NCI-H1105 (cell line): Measurements from ENCODE around the gene THADA.

Experiments
- DNase-seq: peaks from one replicate; lab custom pipeline; 2025; lab: John Stamatoyannopoulos, UW

The THADA gene

DNA sequence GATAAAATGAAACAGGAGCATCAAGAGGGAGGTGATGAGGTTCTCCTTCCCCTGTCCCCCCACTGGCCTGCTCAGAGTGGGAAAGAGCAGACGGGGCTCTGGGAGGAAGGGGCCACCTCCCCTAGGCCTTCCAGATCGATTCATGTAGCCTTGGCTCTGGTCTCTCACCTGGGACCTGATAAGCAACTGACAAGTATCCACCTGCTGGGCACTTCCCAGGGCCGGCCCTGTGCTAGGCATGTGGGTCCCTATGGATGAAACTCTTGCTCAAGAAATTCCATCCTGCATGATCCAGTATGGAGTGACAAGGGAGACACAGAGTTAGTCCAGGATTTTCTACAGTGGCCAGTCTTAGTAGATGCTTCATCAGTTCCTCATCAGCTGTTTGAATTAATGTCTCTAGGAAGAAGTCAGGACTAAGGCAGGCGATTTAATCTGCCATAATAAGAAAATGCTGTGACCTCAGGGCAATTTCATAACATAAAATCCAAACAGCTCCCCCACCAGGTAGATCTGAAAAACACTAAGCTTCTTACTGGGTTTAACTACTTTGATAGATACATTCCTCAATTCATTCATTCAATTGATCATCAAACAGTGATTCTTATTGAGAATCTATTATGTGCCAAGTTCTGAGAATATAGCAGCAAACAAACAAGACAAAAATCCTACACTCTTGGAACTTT lies 324.8 kb downstream of the THADA start:
- DNase-seq, result no peak

DNA sequence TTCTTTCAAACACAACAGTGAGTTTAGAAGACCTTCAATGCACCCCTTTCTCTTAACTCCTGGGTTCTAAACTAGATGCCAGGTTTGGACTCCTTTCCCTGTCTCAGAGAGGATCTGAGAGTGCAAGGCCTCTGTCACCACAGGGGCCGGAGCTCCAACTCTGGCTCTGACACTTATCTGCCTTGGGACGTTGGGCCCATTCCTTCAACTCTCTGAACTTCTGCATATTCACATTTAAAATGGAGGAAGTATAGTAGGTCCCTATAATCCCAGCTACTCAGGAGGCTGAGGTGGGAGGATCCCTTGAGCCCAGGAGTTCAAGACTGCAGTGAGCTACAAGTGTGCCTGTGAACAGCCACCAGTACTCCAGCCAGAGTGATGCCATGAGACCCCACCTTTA lies 325.4 kb downstream of the THADA start:
- DNase-seq, result no peak

DNA sequence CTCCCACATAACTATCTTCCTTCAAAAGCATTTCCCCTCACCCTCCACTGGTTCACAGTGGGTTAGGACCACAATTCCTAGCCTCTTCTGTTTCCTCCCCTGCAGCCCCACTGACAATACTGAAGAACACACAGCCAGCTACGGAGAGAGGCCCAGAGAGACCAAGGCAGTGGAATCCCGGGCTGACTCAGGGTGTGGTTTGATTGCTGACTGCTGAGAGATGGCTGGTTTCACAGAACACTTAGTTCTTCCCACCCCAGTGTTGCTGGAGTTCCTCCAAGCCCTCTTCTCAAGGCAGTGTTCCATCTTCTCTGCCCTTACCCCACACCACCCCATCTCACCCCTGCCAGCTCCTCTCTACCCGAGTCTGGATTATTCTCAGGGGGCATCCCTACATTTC lies 326.1 kb downstream of the THADA start:
- no peak for DNase-seq

DNA sequence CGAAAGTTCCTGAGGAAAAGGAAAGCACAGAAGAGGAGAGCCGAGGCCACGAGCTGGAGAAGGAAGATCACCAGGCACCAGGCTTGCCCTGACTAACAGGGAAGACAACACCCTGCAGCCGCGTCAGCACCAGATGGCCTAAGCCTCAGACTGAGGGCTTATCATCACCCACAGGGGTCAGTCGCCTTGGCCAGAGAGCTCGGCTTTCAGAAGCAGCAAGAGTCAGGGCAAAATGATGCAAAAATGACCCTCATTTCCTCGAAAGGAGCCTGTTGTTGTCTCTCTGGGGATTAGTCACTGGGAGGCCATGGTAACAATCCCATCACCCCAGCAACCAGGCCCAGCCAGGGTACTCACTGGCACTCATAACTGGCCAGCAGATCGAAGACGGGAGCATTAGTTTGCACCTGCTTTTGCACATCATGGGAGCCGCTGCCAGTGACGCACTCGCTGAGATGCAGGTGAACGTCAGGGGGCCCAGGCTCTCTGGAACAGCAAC lies 326.7 kb downstream of the THADA start:
- DNase-seq, result no peak

DNA sequence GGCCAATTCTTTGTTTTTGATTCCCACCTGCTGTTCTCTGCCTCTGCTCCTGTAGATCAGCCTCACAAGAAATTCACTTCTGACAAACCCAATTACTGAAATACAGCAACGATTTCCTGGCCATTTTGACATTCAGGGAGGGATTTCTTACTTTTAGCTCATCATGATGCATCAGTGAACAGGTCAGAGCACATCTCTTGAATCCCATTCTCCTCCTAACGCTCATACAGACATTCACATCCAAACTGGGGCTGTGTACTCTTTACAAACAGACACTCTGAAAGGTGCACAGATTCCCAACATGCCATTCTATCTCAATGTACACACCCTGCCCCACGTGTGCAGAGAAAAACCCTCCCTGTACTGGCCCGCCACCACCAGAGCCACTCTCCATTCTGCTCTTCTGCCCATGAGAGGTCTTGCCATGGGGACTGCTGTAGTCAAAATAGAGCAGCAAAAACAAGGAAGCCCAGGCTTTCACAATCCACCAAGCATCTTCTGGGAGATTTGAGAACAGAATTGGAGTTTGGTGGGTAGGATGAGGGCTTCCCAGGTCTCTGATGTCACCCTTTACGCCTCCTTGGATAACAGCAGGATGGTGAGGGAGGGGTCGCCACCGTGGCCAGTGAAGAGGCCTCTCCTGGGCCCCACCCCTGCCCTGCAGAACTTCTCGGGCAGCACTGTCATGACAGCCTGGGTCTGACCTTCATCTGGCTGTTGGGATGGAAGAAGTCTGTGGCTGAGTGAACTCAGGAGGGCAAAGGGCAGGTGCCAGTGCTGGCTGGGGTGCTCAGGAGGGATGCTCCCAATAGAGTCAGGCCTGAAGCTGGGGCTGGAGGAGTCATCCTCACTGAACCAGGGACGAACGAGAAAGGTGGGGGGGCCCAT lies 327.5 kb downstream of the THADA start:
- DNase-seq, result no peak

DNA sequence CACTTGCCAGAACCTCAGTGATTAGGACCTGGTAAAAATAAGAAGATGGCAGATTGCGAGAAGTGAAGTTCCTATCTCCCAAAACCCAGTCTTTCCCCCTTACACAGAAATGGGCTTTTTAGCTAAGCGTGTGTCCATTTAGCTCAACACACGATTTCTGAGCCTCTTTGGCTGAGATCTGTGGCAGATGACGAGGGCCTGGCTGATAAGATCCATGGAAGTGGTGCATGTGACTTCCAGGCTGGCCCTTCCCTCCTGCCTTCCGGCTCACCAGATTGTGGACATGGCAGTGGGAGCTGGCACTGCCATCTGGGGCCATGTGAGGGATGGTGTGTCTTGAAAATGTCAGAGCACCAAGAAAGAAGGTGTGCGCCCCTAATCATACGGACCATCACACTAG lies 328.5 kb downstream of the THADA start:
- no peak for DNase-seq

DNA sequence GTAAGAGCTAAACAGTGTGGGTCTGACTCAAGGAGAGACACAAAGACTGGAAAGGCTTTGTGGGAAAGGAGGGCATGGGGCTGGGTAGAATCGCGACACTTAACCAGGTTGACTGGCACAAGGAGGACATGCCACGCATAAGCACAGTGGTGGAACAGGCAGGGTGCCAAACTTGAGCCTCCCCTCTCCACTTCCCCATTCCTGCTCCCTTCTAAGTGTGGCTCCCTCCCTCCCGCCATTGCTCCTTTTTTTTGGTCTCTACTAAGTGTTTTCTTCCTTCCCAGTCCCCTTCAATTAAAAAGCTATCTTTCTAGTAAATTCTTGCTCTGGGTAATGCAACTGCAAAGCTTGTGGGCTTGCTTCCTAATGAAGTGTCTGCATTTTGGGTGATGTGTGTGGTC lies 329.1 kb downstream of the THADA start:
- DNase-seq, result no peak

DNA sequence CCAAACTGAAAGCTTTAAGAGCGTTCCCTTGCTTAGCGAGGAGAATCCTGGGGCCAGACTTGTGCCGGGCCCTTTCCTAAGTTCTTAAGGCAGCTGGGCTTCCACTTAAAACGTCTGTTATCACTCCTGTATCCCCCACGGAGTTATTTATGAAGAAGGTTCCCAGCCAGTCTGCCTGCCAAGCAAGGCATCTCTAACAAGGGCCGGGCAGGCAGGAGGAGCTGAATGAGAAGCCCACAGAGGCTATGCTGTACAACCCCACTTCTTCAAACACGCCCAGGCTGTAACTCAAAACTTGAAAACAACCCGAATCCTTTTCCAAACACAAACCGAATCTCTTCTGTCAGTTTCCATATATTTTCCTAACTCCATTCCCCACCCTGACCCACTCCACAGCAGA lies 330.4 kb downstream of the THADA start:
- DNase-seq, result no peak

DNA sequence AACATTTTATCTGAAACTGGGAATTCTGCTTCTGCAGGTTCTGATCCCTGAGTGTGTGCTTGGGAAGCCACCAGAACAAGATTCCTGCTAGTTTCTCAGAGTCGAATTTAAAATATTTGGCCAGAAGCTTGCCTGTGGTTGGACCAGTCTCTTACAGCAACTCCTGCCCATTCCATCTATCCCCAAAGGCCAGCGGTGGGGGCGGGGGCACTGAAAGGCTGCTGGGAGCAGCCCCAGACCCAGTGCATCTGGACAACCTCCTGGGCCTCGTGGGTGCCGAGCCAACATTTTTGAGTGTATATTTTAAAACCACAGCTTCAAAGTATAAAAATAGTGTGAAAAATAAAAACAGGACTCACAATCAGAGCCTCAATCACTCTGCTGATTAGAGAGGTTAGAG lies 330.8 kb downstream of the THADA start:
- DNase-seq, result no peak

DNA sequence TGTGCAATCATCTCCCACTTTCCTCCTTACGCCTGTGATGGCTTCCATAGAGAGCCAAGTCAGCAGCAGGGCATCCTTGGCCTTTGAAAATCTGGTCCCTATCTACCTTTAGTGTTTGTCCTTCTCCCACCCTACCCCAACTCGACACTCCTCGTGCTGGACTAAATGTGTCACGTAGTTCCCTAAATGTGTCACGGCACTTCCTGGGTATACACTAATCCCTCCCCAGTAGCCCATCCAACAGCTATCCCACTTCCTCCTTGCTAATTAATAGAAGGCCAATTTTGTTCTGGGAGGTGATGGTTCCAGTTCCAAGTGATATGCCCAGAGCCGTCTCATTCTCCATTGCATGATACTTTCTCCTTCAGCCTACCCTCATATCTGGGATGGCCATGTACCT lies 332.9 kb downstream of the THADA start:
- DNase-seq, result no peak

DNA sequence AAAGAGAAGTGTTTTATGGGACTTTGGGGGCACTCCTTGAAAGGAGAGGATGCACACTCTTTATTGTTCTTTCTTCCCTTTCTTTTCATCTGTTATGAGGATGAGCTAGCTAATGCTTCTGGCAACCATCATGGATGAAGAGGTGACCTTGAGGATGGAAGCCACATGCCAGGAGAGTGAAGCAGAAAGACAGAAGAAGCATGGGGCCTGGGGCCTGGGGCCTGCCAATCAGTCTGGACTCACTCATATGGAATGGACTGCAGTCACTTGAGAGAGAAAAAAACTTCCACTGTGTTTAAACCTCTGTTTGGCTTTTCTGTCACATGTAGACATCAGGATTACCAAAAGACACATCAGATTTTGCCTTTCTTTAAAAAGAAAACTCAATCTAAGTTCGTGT lies 333.6 kb downstream of the THADA start:
- no peak for DNase-seq

DNA sequence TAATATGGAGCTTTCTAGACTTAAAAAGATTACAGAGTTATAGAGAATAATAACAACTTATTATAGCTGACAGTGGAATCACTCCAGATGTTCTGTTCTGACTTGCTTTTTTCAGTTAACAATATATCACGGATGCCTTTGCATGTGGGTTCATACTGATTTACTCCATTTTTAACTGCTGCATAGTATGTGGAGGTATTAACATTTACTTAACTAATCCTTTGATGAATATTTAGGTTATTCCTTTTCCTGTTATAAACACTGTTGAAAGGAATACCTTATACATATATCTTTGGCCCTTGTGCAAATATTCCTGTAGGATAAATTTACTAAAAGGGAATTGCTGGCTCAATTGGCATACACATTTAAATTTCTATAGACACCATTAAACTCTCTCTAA lies 336.3 kb downstream of the THADA start:
- no peak for DNase-seq

DNA sequence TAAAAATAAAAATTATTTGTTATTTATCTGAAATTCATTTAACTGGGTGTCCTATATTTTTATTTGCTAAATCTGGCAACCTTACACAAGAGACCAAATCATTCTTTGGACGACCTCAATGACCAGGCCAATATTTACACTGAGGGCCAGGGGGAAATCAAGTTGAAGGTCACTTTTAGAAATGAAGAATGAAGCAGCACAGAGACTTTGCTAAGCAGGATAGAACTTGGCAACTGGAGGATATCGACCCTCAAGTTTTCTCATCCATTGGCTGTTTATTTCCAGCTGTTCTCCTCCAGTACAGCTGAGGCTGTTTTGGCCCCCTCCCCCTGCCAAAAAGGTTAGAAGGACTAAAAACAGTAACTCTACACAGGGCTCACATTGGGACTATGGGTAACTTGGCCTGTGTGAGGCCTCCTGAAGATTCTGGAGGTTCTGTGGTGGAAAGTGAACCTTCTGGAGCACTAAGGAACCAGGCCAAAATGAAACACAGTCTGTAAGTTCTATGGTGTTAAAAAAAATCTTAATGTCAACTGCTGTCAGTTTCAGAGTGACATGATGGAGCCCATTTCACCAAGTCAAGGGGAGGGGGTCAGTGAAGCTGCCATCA lies 337.2 kb downstream of the THADA start:
- no peak for DNase-seq

DNA sequence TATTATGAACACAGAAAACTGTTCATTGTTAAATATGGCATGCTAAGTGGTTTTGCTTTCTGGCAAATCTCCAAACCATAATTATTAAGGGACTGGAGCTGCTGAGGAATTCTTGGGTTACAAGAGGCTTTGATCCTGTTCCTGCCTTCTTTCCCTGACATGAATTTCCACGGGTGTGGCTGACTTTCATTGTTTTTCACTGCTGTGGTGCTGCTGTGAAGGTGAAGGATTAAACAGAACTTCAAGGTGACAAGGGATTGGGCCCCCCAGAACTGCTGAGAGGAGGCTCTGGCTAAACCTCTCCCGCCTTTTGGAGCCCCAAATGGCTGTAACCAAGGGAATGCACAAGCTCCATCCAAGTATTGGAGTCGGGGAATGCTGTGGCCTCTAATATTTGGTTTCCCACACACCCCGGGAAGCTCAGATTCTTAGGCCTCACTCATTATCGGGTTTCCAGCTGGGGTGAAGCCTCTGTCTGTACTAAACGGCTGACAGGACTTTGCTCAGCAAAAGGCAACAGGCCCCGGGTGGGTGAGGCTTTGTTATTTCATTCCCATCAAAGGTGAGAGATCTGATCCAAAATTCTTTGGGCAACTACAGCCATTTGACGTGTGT lies 340.4 kb downstream of the THADA start:
- peak; percentile 70 for DNase-seq

DNA sequence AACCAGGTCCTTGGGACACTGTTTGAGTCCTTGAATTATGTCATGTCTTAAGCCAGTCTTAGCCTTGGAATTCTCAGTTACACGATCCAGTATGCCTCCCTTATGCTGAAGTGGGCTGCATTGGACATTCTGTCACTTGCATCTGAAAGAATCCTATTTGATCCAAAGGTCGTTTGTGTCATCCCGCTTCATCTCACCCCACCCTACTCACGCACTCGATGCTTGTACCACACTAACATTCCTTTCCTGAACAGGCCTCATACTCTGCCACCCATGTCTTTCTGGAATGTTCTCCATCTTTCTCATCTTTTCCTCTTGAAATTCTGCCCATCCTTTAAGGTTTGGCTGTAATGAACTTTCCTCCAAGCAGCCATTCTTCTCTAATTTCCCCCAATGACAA lies 341.5 kb downstream of the THADA start:
- DNase-seq, result no peak

DNA sequence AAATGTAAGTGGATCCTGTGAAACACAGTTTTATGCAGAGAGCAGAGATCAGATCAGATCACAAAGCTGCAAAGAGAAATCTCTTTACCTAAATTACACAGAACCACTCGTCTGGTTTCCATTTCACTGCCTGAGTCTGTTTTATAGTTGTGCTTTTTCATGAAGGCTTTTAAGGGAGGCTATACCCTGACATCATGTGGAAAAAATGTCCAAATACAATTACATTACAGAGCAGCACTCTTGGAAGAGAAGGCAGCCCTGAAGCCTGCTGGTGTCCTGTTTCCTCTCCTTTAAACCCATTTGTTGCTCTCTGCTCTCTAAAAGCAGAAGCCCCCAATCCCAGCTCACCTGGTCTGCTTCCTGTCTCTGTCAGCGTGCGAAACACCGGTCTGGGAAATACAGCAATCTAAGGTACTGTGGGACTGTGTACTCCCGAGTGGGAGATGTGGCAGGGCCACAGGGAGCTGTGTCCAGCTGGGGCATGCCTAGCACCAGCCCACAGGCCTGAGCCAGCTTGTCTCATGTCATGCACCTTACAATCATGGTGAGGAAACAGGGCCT lies 344.6 kb downstream of the THADA start:
- no peak for DNase-seq

DNA sequence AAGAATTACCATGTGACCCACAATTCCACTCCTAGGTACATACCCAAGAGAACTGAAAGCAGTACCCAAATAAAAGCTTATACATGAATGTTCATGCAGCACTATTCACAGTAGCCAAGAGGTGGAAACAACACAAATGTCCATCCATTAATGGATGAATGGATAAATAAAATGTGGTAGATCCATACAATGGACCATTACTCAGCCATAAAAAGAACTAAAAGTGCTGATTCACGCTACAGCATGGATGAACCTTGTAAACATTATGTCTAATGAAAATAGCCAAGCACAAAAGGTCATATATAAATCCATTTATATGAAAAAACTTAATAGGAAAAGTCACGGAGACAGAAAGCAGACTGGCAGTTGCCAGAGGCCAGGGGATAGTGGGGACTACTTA lies 345.8 kb downstream of the THADA start:
- DNase-seq, result no peak

DNA sequence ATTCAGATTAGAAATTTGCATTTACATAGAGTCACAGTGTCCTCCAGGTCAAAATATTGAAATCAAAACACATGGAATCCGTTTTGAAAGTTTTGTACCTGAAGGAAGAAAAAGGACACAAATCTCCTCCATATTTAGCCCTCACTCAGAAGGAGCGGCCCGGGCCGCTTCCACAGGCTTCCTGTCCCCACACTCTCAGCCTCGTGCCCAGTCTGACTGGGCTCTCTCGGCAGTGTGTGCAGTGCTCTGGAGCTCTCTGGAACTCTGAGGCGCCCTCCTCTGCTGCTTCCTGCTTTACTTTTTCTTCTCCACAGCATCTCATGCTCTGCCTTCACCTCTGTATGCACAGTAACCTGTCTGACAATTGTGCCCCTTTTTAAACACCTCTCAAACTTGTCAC lies 347.2 kb downstream of the THADA start:
- DNase-seq, result no peak

DNA sequence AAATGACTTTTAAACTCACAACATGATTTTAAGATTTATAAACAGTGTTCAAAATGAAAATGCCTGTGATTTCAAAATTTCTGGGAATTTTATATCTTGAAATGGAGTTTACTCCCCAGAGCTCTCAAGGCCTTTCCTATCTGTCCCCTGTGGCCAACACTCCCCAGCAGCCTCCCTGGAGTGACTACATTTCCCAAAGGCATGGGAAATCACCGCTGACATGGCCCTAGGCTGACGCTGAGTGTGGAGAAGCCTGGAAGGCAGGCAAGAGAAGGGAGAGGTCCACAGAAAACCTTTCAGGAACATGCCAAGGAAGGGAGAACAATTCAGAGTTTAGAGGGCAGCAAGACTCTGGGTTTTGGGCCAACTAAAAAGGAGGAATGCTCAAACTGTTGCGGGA lies 349.2 kb downstream of the THADA start:
- no peak for DNase-seq

DNA sequence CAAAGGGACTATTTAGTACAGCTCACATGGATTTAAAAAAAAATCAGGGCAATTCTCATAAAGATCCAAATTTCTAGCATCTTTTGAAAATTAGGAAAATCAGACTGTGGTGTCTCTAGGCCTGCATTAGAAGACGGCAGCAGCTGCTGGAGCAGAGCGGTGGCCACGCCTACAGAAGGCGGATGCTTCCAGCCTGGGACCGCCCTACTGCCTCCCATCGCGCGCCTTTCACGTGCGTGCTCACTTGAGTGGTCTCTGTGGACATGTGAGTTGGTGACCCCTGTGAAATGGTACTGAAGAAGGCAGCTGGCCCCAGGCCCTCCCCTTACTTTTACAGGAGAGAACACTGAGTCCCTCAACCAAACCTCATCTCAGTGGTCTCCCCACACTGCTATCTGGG lies 354.3 kb downstream of the THADA start:
- no peak for DNase-seq

DNA sequence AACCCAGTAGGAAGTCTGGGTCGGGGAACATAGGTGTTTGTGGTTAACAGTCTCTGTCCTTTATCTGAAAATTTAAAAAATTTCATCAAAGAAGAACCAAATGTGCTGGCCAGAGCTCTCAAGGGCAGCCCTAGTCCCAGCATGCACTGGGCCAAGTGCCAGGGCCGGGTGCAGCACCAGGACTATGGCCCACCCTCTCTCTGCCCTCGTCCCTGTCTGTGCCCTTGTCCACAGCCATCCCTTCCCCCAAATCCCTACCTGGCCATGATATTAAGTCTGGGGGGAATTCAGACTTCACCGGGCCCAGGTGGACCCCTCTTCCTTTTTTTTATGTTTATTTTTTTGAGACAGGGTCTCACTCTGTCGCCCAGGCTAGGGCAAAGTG lies 355.1 kb downstream of the THADA start:
- no peak for DNase-seq
